SIG-M5 treated with dmso at 0.1 percent for 504 hours (cell line): ENCODE results near the gene MEGF11.

Experiments
- DNase-seq: peaks from one replicate; lab custom pipeline; 2025; ENCODE audit not compliant: unreplicated experiment; lab: John Stamatoyannopoulos, UW

The MEGF11 gene

DNA sequence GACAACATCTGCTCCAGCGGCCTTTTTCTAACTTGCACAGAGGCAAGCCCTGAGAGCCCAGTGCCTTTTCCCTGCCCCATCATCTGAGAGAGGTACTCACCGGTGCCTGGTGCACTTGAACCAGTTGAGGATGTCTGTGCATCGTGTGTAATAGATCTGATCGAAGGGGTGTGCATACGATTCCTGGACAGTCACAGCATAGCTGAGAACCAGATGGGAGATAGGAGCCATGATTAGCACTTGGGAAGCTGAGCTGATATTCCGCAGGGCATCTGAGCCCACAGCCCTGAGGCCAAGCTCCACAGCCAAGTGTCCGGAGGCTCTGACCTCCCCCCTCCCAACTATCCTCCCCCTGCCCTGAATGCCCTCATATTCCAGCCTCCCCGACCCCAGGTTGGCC lies 129.8 kb downstream of the MEGF11 start:
- no peak for DNase-seq

DNA sequence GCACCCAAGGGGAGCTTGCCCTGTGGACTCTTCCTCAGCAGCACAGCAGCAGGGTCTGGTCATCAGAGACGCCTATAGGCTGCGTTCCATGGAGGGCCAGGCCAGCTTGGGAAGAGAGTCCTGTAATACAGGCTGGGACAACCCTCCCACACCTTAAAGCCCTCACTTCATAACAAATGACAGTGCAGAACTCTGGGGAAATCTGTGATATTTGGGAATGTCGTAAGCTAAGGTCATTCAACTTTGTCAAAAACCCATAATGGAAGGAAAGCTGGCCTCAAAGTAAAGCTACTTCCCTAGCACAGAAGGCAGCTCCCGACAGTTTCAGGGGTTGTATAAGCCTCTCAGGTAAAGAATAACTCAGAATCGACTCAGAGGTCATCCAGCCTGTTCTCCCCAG lies 133.1 kb downstream of the MEGF11 start:
- DNase-seq: no peak

DNA sequence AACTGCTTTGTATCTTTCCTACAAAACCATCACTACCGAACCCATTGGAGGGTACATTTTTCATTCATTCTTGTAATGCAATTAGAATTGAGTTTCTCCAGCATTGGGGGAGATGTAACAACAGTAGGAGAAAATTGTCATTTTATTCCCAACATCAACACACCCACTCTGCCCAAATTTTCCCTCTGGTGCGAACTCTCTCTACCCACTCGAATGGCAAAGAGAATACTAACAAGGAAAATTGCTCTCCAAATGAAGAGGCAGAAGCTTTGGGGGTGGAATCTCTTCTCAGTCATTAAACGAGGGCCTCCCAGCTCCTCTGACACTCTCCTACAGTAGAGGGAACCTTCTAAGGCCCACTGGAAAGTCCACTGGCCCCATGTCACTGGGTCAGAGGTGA lies 135.7 kb downstream of the MEGF11 start:
- no peak for DNase-seq

DNA sequence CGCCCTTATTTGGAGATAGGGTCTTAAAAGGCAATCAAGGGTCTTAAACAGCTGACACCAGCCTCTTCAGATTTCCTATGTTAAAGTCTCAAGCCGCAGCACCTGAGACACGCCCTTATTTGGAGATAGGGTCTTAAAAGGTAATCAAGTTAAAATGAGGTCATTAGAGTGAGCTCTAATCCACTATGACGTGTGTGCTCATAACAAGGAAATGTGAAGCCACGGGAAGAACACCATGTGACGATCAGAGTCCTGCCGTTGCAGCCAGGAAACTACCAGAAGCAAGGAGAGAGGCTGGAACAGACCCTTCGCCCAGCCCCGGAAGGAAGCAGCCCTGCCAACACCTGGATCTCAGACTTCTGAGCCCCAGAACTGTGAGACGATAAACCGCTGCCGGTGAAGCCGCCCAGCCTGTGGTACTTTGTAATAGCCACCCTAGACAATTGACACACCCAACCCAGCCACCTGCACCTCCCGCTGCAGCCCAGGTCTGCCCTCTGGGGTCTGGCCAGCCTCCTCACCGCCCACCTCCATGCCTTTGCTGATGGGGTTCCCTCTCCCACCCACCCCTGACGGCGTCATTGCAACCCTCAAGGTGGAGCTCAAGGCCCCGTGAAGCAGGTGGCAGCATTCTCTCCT lies 137.9 kb downstream of the MEGF11 start:
- no peak for DNase-seq

DNA sequence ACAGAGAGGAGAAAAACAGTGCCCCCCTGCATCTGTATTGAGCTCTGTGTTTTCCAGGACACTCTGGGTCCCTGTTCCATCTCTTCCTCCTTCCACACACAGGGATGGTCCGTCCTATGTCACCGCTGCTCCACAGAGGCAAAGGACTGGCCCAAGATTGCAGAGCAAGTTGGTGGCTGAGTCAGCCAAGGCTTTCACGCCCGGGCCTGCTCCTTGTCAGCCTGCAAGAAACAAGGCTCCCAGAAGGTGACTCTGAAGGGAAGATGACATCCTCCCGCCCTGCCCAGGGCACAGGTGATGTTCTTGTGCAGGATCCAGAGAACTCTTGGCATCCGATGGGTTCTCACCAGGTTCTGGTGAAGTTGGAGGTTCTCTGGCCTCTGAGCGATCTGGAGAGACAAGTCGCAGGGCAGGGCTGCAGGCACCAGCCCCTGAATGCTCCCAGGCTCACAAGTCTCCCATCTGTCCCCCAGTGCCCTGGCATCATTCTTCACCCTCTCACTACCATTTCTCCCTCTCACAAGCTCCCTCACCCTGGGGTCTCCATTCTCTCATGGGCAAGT lies 138.6 kb downstream of the MEGF11 start:
- DNase-seq: no peak

DNA sequence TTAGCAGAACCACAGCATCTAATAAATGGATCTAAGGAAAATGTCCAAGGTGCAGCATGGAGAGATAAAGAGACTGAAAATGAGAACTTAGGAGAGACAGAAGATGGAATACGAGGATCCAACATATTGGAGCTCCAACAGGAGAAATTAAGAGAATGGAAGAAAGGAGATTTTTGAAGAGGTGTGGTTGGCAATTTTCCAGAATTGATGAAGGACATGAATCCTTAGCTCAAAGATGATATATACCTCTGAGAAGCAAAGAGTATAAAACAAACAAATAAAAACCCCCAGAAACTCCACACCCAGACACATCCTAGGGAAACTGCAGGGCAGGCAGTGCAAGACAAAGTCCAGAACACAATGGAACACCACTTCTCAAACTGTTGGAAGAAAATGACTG lies 141.2 kb downstream of the MEGF11 start:
- no peak for DNase-seq

DNA sequence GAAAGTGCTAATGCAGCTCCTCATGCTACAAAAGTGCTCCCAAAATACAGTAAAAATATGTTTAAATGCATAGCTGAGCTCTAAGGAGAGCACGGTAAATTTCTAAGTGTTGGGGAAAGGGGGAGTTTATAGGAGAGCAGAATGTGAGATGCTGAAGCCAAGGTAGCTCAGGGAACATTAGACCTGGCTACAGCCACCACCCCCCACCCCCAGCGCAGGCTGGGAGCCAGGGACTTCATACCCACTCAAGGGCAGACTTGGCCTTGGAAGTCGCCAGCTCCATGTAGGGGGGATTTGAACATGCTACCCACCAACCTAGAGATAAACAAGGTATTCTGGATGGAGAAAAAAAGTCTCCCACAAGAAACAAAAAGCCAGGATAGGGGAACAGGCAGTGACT lies 142.2 kb downstream of the MEGF11 start:
- no peak for DNase-seq

DNA sequence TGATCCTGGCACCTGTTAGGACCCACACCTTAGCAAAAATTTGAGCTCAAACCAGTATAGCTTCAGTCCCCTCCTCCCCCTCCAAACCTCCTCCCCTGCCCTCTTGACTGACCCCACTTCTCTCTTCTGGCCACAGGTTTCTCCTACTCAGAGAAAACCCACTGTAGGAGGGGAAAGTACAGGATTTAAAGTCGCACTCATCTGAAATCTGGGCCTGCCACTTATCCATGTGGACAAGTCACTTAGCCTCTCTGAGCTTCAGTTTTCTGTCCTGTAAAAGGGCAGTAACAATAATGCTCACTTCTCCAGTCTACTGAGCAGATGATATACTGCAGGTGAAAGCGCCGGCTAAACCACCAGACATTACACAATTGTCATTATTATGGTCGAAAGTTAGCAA lies 142.7 kb downstream of the MEGF11 start:
- DNase-seq: no peak

DNA sequence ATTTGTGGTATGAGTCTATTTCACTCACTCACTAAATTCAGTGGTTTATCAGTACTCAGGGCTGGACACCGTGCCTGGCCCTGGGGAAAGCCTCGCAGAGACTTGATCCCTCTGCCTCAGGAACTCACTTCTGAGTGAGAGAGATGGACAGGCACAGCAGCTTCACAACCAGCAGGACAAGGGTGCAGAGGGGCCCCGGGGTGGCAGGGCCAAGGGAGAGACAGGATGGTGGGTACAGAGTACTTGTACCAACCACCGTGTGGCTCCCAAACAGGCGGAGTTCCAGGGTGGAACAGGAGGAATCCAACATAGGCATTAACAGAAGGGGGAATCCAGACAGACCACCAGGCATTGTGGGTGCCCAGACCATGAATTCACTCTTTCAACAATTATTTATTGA lies 143.7 kb downstream of the MEGF11 start:
- no peak for DNase-seq

DNA sequence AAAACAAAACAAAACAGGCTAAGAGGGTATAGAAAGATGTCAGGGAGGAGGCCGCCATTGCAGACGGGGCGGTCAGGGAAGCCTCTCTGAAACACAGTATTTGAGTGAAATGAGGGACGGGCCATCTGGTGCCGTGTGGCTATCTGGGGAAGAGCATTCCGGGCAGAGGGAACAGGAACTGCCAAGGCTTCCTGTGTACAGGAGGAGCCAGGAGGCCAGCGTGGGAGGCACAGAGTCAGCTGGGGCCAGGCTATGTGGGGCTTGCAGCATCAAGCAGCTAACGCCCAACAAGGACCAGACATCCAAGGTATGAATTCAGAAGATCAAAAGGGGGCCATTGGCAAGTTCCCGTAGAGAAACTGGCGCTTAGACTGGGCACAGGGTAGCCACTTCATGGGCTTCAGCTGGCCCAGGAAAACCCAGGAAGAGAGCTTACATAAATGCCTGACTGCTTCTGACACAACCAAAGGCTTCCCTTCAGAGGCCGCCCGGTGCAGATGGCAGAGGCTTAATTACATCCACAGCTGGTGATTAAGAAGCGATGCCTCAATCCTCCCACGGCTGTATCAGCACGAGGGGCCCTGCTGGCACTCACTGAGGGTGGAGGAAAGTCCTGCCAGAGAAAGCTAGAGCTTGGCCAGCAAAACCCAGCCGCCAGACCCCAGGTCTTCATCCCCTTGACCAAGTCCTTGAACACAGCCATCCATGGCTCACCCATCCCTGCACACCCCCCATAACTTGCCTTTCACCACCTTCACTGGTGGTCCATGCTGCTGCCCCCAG lies 144.9 kb downstream of the MEGF11 start:
- DNase-seq: no peak

DNA sequence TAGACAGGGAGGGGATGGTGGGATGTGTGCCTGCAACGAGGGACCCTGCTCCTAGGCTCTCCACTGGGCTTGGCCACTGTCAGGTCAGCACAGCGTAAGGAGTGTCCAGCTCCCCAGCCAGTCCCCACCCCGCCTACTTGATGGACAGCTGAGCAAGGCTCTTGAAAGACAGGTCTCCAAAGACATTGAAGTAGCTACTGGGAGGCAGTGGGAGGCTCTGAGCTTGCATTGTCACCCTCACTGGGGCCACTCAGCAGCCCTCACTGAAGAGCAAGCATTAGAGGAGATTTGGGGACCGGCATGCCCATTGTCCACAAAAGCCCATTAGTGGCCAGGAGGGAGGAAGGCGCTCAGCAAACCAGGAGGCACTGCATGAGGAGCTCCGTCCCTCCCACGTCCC lies 146.5 kb downstream of the MEGF11 start:
- DNase-seq: no peak

DNA sequence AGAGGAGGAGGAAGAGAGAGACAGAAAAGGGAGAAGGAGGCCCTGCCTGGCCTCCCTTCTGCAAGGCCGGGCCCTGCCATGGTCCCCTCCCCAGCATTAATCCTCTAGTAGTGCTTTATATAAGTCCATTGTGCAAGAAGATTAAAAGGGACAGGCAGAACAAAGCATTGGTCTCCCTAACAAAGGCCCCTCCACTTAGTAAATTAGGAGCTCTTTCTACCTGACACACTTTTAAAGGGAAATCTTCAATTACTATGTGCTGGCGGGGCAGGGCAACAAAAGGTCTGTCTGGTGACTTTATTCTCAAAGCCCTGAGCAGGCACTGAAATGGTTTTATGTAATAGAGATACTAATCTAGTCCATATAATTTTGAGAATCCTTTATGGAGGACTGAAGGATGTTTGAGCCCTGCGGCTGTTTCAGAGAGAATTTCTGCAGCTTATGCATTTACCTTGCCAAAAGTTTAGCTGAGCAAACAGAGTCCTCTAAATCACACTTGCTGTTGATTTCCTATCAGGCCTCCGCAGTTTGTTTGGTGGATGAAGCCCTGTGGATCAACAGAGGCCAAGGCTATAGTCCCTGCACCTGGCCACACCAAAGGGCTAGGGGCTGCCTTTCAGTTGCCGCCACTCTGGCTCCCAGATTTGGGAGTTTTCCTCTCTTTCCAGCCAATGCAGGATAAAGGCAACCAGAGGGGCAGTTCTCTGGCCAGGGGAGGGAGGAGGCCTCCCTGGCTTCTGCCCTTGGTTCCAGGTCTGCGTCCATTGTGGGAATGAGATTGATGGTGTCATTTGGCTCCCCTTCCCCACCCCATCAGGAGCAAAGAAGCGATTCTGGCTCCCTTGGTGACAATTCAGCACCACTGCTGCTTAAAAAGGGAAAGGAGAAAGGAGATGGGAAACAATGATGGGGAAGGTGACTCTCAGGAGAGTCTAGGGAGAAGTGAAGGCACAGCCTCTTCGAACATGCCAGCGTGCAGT lies 148.0 kb downstream of the MEGF11 start:
- DNase-seq: no peak

DNA sequence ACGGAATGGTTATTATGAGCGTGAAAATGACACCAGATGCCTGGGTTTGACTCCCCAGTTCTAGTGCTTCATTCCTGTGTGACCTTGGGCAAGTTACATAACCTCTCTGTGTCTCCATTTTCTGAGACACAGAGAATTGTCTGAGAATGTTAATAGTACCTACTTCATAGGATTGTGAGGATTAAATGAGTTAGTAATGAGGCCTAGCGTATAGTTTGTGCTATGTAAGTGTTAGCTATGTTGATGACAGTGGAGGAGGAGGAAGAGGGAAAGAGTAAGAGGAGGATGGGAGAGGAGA lies 150.3 kb downstream of the MEGF11 start:
- DNase-seq: no peak

DNA sequence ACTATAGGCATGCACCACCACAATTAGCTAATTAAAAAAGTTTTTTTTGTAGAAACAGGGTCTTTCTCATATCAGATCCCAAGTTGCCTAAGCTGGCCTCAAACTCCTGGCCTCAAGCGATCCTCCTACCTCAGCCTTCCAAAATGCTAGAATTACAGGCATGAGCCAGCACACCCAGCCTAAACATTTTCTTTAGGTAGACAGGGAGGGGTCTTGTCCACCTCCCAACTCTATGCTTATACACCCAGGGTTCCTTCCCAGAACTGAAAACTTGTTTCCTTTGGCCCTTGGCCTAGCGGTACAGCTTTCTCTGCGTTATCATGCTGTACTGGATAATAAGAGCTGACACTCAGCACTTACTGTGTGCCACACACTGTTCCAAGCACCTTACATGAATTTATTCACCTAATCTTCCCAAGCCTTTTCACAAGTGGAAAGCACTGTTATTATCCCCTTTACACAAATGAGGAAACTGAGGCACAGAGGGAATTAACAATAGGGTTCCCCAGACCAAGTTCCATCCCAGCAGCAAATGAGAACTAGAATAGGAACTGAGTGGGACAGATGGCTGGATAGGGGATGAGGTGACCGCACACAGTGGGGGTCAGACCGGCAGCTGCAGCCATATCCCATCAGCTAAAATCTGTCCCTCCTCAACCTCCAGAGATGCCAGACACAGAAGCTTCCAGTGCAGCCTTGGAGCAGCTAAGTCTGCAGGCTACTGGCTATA lies 150.8 kb downstream of the MEGF11 start:
- DNase-seq: no peak

DNA sequence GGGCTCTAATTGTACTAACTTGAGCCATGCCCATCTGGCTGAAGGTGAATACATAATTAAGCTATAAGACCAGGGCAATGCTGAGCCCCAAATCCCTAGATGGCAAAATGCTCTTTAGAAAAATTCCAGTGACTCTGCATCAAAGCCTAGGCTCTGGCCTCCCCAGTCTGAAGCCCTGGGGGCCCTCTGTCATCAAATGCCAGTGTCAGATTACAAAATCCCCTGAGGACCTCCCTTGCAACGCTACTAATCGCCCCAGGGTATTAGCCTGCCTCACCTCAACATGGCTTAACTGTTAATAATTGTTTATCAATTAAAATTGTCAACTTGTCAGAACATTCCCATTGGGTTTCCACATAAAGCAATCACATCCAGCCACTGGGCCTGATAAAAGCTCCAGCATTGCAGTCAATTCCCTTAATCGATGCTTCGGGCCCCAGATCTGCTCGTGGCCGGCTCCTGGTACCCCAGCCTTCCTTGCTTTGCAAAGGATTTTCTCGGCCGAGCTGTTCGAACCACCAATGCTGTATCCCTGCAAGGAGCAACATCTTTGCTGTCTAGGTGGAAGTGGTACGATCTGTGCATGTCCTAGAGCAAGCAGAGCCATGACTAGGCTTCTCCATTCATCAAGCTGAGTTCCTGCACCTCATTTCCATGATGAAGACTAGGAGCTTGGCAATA lies 151.7 kb downstream of the MEGF11 start:
- no peak for DNase-seq

DNA sequence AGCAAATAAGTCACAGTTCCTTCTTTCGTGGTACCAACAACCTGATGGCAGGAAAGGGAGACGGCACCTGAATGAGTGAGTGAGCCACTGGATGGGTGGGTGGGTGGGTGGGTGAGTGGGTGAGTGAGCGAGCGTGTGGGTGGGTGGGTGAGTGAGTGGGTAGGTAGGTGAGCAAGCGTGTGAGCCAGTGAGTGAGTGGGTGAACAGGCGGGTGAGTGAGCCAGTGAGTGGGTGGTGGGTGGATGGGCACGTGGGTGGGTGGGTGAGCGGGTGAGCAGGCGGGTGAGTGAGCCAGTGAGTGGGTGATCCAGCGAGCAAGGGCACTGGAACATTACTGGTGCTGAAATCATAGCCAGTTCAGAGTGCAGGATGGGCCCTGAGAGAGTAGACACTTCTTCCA lies 152.8 kb downstream of the MEGF11 start:
- DNase-seq: no peak

DNA sequence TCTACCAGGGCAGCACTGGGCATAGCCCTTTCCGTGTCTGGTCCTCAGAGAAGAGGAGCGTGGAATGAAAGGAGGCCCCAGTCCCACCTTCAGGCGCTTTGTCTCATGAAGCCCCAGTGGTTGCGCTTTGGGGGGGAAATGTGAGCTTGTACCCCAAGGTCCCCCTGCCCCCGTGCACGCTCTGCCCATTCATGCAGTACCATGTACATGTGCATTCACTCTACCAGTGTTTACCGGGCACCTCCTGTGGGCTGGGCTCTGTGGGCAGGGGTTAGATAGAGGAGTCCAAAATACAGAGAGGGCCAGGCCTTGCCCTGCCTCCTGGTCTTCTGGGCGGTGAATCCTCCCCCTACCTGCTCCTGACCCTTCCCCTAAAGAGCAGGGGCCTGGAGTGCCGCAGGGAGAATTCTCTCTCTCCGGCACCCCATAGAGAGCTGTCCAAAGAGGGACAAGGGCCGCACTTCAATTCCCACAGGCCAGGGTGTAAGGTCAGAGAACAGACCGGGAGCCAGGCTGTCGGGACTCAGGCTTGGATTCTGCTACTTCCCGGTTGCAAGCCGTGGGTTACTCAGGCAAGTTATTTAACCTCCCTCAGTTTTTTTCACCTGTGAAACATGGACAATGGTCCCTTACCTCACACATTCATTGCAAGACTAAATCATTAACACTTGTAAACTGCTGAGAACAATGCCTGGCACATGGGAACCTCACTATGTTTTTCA lies 153.4 kb downstream of the MEGF11 start:
- no peak for DNase-seq

DNA sequence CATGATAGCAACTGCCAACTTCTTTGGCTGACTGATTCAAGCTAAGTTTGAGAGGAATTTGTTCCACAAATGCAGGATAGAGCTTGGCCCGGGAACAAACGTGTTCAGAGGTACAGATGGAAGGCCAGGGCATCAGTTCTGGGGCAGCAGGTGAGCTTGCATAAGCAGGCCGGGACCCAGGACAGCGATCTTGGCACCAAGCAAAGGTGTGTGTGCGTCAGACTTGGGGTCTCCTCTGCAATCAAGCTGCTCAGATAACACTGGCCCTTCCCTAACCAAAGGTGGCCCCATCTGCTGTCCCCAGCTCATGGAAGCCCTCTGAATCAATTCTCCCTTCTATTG lies 155.6 kb downstream of the MEGF11 start:
- no peak for DNase-seq

DNA sequence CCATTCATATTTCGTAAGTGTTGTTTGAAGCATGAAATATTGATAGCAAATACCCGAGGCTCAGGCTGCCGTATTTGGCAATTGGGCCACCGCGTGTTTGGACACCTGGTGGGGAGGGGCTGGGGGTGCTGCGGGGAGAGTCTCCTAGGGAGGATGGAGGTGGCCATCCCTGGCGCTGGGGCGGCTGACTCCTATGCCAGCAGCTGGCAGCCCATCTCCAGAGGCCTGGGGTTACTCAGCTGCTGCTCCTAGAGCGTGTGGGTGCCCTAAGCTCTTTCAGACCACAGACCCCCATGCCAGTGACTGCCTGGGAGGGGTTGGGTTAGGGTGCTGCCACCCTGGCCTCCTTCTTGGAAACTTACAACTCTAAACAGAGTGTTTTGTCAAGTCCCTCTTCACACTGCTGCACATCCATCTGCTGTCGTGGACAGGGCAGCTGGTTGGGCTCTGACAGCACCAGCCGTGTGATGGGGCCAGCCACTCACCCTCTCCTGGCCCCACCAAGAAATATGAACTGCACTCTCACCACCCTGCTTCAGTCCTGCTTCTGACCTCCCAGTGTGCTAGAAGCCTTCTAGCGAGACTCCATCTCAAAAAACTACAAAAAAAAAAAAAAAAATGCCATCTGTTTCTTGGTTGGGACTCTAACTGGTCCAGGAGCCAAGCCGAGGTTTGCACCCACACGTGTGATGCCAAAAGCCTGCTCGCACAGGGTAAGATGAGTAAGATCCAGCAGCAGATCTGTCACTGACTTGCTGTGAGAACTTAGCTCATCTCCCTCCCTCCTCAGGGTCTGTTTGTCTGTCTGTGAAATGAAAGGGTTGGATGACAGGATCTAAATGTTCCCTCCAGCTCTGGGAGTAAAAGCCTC lies 156.2 kb downstream of the MEGF11 start:
- no peak for DNase-seq
